ENCODE measurements around the gene KLRC2.

DNA sequence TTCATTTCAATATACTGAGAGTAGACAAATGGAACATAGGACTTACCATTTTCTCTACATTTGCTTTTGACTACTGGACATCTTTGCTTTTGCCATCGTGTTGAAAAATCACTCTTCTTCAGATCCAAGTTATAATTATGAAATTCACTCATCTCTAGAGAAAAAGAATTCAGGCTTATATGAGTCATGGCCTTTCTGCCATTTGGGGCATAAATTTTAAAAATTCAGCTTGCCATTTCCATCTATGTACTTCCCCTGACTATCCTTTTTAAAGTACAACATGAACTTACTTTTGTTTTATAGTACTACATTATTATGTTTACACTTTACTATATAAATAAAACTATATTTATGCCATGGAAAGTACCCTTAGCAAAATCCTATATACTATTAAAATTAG is 49.0 kb downstream of the KLRC2 start:
- TF ChIP-seq POLR2A (IDR thresholded peaks at IDR 0.05; ENCODE audit: extremely low read depth, insufficient read length) (no peak), MYC (IDR thresholded peaks at IDR 0.05; ENCODE audit: low read depth, low read length) (no peak)
- TF ChIP-seq, protein P1, sequence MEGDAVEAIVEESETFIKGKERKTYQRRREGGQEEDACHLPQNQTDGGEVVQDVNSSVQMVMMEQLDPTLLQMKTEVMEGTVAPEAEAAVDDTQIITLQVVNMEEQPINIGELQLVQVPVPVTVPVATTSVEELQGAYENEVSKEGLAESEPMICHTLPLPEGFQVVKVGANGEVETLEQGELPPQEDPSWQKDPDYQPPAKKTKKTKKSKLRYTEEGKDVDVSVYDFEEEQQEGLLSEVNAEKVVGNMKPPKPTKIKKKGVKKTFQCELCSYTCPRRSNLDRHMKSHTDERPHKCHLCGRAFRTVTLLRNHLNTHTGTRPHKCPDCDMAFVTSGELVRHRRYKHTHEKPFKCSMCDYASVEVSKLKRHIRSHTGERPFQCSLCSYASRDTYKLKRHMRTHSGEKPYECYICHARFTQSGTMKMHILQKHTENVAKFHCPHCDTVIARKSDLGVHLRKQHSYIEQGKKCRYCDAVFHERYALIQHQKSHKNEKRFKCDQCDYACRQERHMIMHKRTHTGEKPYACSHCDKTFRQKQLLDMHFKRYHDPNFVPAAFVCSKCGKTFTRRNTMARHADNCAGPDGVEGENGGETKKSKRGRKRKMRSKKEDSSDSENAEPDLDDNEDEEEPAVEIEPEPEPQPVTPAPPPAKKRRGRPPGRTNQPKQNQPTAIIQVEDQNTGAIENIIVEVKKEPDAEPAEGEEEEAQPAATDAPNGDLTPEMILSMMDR (IDR thresholded peaks at IDR 0.05; ENCODE audit: low read depth, low read length), result no peak
- TF ChIP-seq, protein P2, sequence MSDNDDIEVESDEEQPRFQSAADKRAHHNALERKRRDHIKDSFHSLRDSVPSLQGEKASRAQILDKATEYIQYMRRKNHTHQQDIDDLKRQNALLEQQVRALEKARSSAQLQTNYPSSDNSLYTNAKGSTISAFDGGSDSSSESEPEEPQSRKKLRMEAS (IDR thresholded peaks at IDR 0.05; ENCODE audit: low read depth, low read length), result no peak

Measured in NB4 (cell line).